ENCODE measurements around the gene PABPC1L. TPM values are rescaled to one million over a fixed set of nuclear protein-coding genes. Genes with fewer than 3 reads are reported as not detected.

Gene PABPC1L
- total RNA-seq, 1 experiment from 2014 or later, result 42.2 TPM

DNA sequence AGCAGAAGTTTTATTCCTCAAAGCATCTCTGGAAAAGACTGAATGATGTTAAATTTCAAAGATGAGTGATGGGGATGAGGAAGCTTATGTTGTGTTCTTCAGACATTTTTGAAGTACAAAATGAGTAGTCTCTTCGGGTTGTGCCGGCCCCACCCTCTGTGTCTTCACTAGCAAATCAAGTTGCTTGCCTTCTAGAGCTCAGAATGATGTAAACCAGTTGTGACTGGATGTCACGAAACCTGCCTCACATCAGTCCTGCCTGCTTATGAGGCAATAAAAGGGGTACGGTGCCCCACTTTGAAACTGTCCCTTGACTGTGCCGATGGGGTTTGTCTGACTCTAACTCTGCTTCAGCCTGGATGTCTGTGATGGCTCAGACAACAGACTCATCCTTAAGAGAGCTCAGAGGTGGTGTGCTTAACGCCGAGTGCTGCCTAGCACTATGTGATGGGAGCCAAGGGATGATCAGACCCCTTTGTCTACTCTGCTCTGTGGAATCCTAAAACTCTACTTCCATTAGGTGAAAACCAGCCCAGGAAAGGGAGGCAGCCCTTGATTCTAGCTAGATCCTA lies 31.3 kb downstream of the PABPC1L start:
- H3K4me3 ChIP-seq (ENCODE audit: low read depth, low read length, poor library complexity, severe bottlenecking), result no peak overlapping the region
- no peaks in the 10 kb centered on the region for H3K27me3 ChIP-seq (replicated peaks; ENCODE audit: insufficient read depth, low read depth, low read length, poor library complexity)
- no peaks in the 10 kb centered on the region for H3K9me3 ChIP-seq (ENCODE audit: low read depth, low read length, poor library complexity, severe bottlenecking)
- H3K27ac ChIP-seq (ENCODE audit: low read depth, low read length, poor library complexity, severe bottlenecking), result no peak overlapping the region
- DNase-seq (ENCODE audit: low spot score), result no peak
- POLR2A ChIA-PET (ENCODE audit: low non-redundant PET), result no interaction called here
- H3K36me3 ChIP-seq (ENCODE audit: insufficient read depth, low read length, poor library complexity, severe bottlenecking), result peaks cover 47% of the 10 kb centered on the region
- intact Hi-C loops (cut with micrococcal nuclease; ENCODE audit: unreplicated experiment), result no loop called here
- TF ChIP-seq EZH2 (IDR thresholded peaks at IDR 0.05; ENCODE audit: borderline replicate concordance, low read depth, low read length, poor library complexity, severe bottlenecking), result no peak
- no peak for TF ChIP-seq CTCF (conservative IDR thresholded peaks at IDR 0.05; ENCODE audit: low read depth, low read length)
- CTCF ChIA-PET, result interaction anchor here (0.8 kb wide), 1 partner anchor 70 kb away, joined by 3 read pairs; no protein-coding TSS in a partner anchor
- BruUV-seq (replicated peaks), result no TSS peak
- no peaks in the 10 kb centered on the region for H3K4me1 ChIP-seq (ENCODE audit: insufficient read depth, low read length, poor library complexity, severe bottlenecking)

DNA sequence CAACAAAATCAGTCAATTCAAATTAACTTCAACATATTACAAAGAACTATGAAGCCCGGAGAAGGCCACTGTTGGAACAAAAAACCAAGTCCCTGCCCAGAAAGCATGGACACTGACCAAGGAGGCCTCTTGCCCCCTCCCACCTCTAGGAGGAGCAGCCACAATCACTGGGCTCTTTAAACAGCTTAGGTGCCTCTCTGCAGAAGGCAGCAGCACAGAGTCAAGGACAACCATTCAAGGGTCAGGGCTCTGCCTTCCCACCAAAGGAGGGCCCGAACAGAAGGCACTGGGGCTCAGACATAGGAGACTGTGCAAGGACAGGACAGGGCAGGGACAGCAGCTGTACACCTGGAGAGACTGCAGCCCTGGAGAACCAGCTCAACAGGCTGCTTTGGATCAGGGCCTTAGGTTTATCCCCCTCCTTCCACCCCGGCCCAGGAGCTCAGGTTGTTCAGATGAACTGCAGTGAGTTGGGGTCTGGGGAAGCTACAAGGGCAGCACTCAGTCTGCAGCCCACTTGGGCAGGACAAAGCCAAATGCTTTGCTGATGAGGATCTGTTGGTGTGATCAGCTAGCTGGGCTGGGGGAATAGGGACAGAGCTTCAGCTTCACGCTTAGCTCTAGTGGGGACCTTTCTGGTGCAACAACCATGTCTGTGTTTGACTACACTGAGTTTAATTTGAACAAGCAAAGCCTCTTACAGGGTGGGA lies 32.6 kb downstream of the PABPC1L start:
- no peak for TF ChIP-seq EZH2 (IDR thresholded peaks at IDR 0.05; ENCODE audit: borderline replicate concordance, low read depth, low read length, poor library complexity, severe bottlenecking)
- TF ChIP-seq CTCF (conservative IDR thresholded peaks at IDR 0.05; ENCODE audit: low read depth, low read length), result no peak

GRCh38 chr20:44943828-44944227 lies 34.0 kb downstream of the PABPC1L start:
- Histone ChIP-seq H3K4me1 (ENCODE audit: insufficient read depth, low read length, poor library complexity, severe bottlenecking) (no peaks in the 10 kb centered on the region), H3K36me3 (ENCODE audit: insufficient read depth, low read length, poor library complexity, severe bottlenecking) (peaks cover 64% of the 10 kb centered on the region), H3K4me3 (ENCODE audit: low read depth, low read length, poor library complexity, severe bottlenecking) (no peak overlapping the region), H3K9me3 (ENCODE audit: low read depth, low read length, poor library complexity, severe bottlenecking) (no peaks in the 10 kb centered on the region), H3K27ac (ENCODE audit: low read depth, low read length, poor library complexity, severe bottlenecking) (no peak overlapping the region), H3K27me3 (replicated peaks; ENCODE audit: insufficient read depth, low read depth, low read length, poor library complexity) (no peaks in the 10 kb centered on the region)
- no peak for TF ChIP-seq EZH2 (IDR thresholded peaks at IDR 0.05; ENCODE audit: borderline replicate concordance, low read depth, low read length, poor library complexity, severe bottlenecking)
- no peak for TF ChIP-seq CTCF (conservative IDR thresholded peaks at IDR 0.05; ENCODE audit: low read depth, low read length)
- DNase-seq (ENCODE audit: low spot score), result no peak
- POLR2A ChIA-PET (ENCODE audit: low non-redundant PET), result interaction anchor here (0.7 kb wide), 1 partner anchor 172 kb away, joined by 3 read pairs; no protein-coding TSS in a partner anchor
- BruUV-seq (replicated peaks), result no TSS peak
- intact Hi-C loops (cut with micrococcal nuclease; ENCODE audit: unreplicated experiment), result no loop called here
- CTCF ChIA-PET, result no interaction called here

More for the DNA sequence above, 32.6 kb downstream of the PABPC1L start:
- Histone ChIP-seq H3K27ac (ENCODE audit: low read depth, low read length, poor library complexity, severe bottlenecking) (no peak overlapping the region), H3K4me3 (ENCODE audit: low read depth, low read length, poor library complexity, severe bottlenecking) (no peak overlapping the region), H3K9me3 (ENCODE audit: low read depth, low read length, poor library complexity, severe bottlenecking) (no peaks in the 10 kb centered on the region), H3K4me1 (ENCODE audit: insufficient read depth, low read length, poor library complexity, severe bottlenecking) (no peaks in the 10 kb centered on the region), H3K36me3 (ENCODE audit: insufficient read depth, low read length, poor library complexity, severe bottlenecking) (peaks cover 50% of the 10 kb centered on the region), H3K27me3 (replicated peaks; ENCODE audit: insufficient read depth, low read depth, low read length, poor library complexity) (no peaks in the 10 kb centered on the region)
- ChIA-PET CTCF (no interaction called here), POLR2A (ENCODE audit: low non-redundant PET) (no interaction called here)
- intact Hi-C loops (cut with micrococcal nuclease; ENCODE audit: unreplicated experiment), result no loop called here
- BruUV-seq (replicated peaks), result TSS peak; percentile 61
- DNase-seq (ENCODE audit: low spot score), result no peak

All from A673 (cell line).